Liver (tissue), 9 donors: ENCODE data around the gene VAC14. TPM values are rescaled to one million over a fixed set of nuclear protein-coding genes. Genes with fewer than 3 reads are reported as not detected.

Source experiments
- DNase-seq: peaks from one replicate; pipeline ENCODE4 v3.0.0-alpha.2; 2017; ENCODE audit warnings: low spot score
- H3K27ac ChIP-seq, 2 donors: one replicate each; pipeline ENCODE4 v1.7.0; 2013; ENCODE audit warnings: inconsistent platforms in 2 of 2, low read length in 2 of 2, control low read depth in 1 of 2, low read depth in 1 of 2, mild to moderate bottlenecking in 1 of 2
- H3K27me3 ChIP-seq, 4 donors: one replicate each; pipeline versions ENCODE4 v1.6.1 to v1.7.0; 2013; ENCODE audit warnings: low read length in 3 of 4, inconsistent platforms in 1 of 4, mild to moderate bottlenecking in 1 of 4, moderate library complexity in 1 of 4; ENCODE audit not compliant: control insufficient read depth in 4 of 4, insufficient read depth in 4 of 4
- H3K36me3 ChIP-seq, 4 donors: one replicate each; pipeline versions ENCODE4 v1.6.1 to v1.7.0; 2013; ENCODE audit warnings: low read length in 3 of 4, mild to moderate bottlenecking in 3 of 4, low read depth in 1 of 4, moderate library complexity in 1 of 4; ENCODE audit not compliant: control insufficient read depth in 4 of 4, insufficient read depth in 3 of 4
- H3K4me1 ChIP-seq, 4 donors: one replicate each; pipeline versions ENCODE4 v1.6.1 to v1.7.0; 2013; ENCODE audit warnings: low read length in 3 of 4, mild to moderate bottlenecking in 3 of 4, moderate library complexity in 1 of 4; ENCODE audit not compliant: control insufficient read depth in 4 of 4, insufficient read depth in 4 of 4
- H3K4me3 ChIP-seq, 3 donors: one replicate each; pipeline versions ENCODE4 v1.6.1 to v1.7.0; 2013; ENCODE audit warnings: low read length in 3 of 3, control low read depth in 1 of 3, low read depth in 1 of 3, mild to moderate bottlenecking in 1 of 3
- H3K9ac ChIP-seq, 2 donors: one replicate each; pipeline ENCODE4 v1.7.0; 2013; ENCODE audit warnings: low read length in 2 of 2, mild to moderate bottlenecking in 2 of 2, moderate library complexity in 2 of 2, control low read depth in 1 of 2, low read depth in 1 of 2
- H3K9me3 ChIP-seq, 4 donors: one replicate each; pipeline versions ENCODE4 v1.6.1 to v1.7.0; 2013; ENCODE audit warnings: low read length in 3 of 4; ENCODE audit not compliant: control insufficient read depth in 4 of 4
- CTCF ChIP-seq: fragments of 150-350 bp; IDR thresholded peaks from 2 replicates; pipeline ENCODE4 v1.5.1; 2017; ENCODE audit warnings: improper control_type of control experiment, low read depth, low read length; ENCODE audit not compliant: missing input control
- EGR1 ChIP-seq, 2 donors: IDR thresholded peaks; 2 replicates each; pipeline ENCODE4 v1.6.1; 2016 to 2018; ENCODE audit warnings: antibody characterized with exemption in 2 of 2, low read depth in 2 of 2
- FOXA1 ChIP-seq: IDR thresholded peaks from 2 replicates; pipeline ENCODE4 v1.6.1; 2016; ENCODE audit warnings: antibody characterized with exemption
- GABPA ChIP-seq, 2 donors: IDR thresholded peaks in 1 of 2; conservative IDR thresholded peaks in 1 of 2; 2 replicates each; pipeline ENCODE4 v1.6.1; 2016; ENCODE audit warnings: antibody characterized with exemption in 2 of 2, mild to moderate bottlenecking in 1 of 2, moderate library complexity in 1 of 2
- HNF4A ChIP-seq, 2 donors: conservative IDR thresholded peaks; 2 replicates each; pipeline ENCODE4 v1.6.1; 2016; ENCODE audit warnings: antibody characterized with exemption in 2 of 2, mild to moderate bottlenecking in 2 of 2
- HNF4G ChIP-seq: IDR thresholded peaks from 2 replicates; pipeline ENCODE4 v1.6.1; 2016; ENCODE audit warnings: antibody characterized with exemption
- JUND ChIP-seq, 2 donors: IDR thresholded peaks; 2 replicates each; pipeline ENCODE4 v1.6.1; 2016; ENCODE audit warnings: antibody characterized with exemption in 2 of 2
- MAX ChIP-seq: IDR thresholded peaks from 2 replicates; pipeline ENCODE4 v1.6.1; 2016; ENCODE audit warnings: antibody characterized with exemption
- RAD21 ChIP-seq, 2 donors: IDR thresholded peaks; 2 replicates each; pipeline ENCODE4 v1.6.1; 2016; ENCODE audit warnings: antibody characterized with exemption in 2 of 2, mild to moderate bottlenecking in 2 of 2
- REST ChIP-seq: IDR thresholded peaks from 2 replicates; pipeline ENCODE4 v1.6.1; 2016; ENCODE audit warnings: antibody characterized with exemption, mild to moderate bottlenecking
- RXRA ChIP-seq, 2 donors: IDR thresholded peaks; 2 replicates each; pipeline ENCODE4 v1.6.1; 2017 to 2018; ENCODE audit warnings: antibody characterized with exemption in 2 of 2, mild to moderate bottlenecking in 1 of 2
- SP1 ChIP-seq: IDR thresholded peaks from 2 replicates; pipeline ENCODE4 v1.6.1; 2018; ENCODE audit warnings: antibody characterized with exemption, mild to moderate bottlenecking
- TAF1 ChIP-seq: conservative IDR thresholded peaks from 2 replicates; pipeline ENCODE4 v1.6.1; 2016; ENCODE audit warnings: antibody characterized with exemption, mild to moderate bottlenecking
- YY1 ChIP-seq: IDR thresholded peaks from 2 replicates; pipeline ENCODE4 v1.6.1; 2016; ENCODE audit warnings: antibody characterized with exemption, mild to moderate bottlenecking
- ZBTB33 ChIP-seq: IDR thresholded peaks from 2 replicates; pipeline ENCODE4 v1.6.1; 2016; ENCODE audit warnings: antibody characterized with exemption
- WGBS: extraction: QIAGEN DNeasy Blood & Tissue Kit; methylation state at CpG from one replicate; pipeline ENCODE4 v1.1.7; 2013; 5-methylcytosine and 5-hydroxymethylcytosine counted together
- polyA plus RNA-seq, 2 donors: library from polyadenylated mRNA; stranded (reverse) in 1 of 2; unstranded in 1 of 2; fragments of 200-250 nt in 1 of 2; fragments of >200 nt in 1 of 2; fragmentation: Nextera tagmentation in 1 of 2; extraction: Ambion mirVana in 1 of 2; gene quantifications; one replicate each; pipeline versions ENCODE4 v1.2.1 to v1.2.3, GENCODE V29; 2013 to 2015
- total RNA-seq, 2 donors: library from RNA; depleted of rRNA; stranded (reverse); fragments of >200 nt; gene quantifications; one replicate each; pipeline ENCODE4 v1.2.3, GENCODE V29; 2014
- donor health status: healthy.
- donor health status: healthy.
- donor health status: healthy.
- donor health status: healthy.
- donor health status: healthy.

VAC14 gene
- total and polyA plus RNA-seq, 4 donors, result 16.7 to 29.8 (median 20.5) TPM

- H3K36me3 ChIP-seq, result no peaks in the 10 kb centered on the region
- no peak for DNase-seq
- H3K4me1 ChIP-seq, result peaks cover 23 to 41% (median 36%) of the 10 kb centered on the region in 4 donors
- H3K9me3 ChIP-seq, result no peaks in the 10 kb centered on the region
- no peak overlapping the region for H3K4me3 ChIP-seq
- peak overlapping the region; percentile 88 to 93 for H3K27ac ChIP-seq
- 92% methylated on average over 31 of the region's 31 CpGs for WGBS
- no peaks in the 10 kb centered on the region for H3K27me3 ChIP-seq
- H3K9ac ChIP-seq, result no peak overlapping the region
- no peak for TF ChIP-seq JUND (IDR thresholded peaks at IDR 0.05)
- TF ChIP-seq SP1, result no peak
- no peak for TF ChIP-seq EGR1 (IDR thresholded peaks at IDR 0.05; ENCODE audit: low read depth in 2 of 2)
- no peak for TF ChIP-seq HNF4G
- no peak for TF ChIP-seq MAX
- no peak for TF ChIP-seq REST
- TF ChIP-seq FOXA1, result no peak
- TF ChIP-seq HNF4A (conservative IDR thresholded peaks at IDR 0.05), result no peak
- no peak for TF ChIP-seq TAF1
- no peak for TF ChIP-seq CTCF
- TF ChIP-seq RAD21 (IDR thresholded peaks at IDR 0.05), result no peak
- no peak for TF ChIP-seq ZBTB33
- no peak for TF ChIP-seq GABPA (IDR thresholded peaks at IDR 0.05 in 1 of 2, conservative IDR thresholded peaks at IDR 0.05 in 1 of 2)
- no peak for TF ChIP-seq YY1
Measured at GRCh38 chr16:70710422-70711210, 90.3 kb downstream of the VAC14 start.

GRCh38 chr16:70709942-70710341 is 91.0 kb downstream of the VAC14 start:
- no peaks in the 10 kb centered on the region for H3K9me3 ChIP-seq
- H3K27me3 ChIP-seq, result no peaks in the 10 kb centered on the region
- no peak for TF ChIP-seq FOXA1
- no peak for TF ChIP-seq REST
- TF ChIP-seq JUND (IDR thresholded peaks at IDR 0.05), result no peak
- TF ChIP-seq HNF4A (conservative IDR thresholded peaks at IDR 0.05), result no peak
- TF ChIP-seq RXRA (IDR thresholded peaks at IDR 0.05), result no peak
- no peak for TF ChIP-seq SP1
- H3K36me3 ChIP-seq, result no peaks in the 10 kb centered on the region
- peaks cover 17 to 34% (median 30%) of the 10 kb centered on the region in 4 donors for H3K4me1 ChIP-seq
- DNase-seq, result no peak
- WGBS, result 25% methylated on average over 7 of the region's 7 CpGs
- H3K9ac ChIP-seq, result peak overlapping the region; percentile 40 to 72
- H3K27ac ChIP-seq, result peak overlapping the region; percentile 88 to 93
- H3K4me3 ChIP-seq, result no peak overlapping the region
